ENCODE results near the gene PLXDC2.

Gene PLXDC2

GRCh38 chr10:19930936-19931893 lies 115.0 kb downstream of the PLXDC2 start:
- peak; percentile 93 for ATAC-seq (ENCODE audit: low read depth)
- no peaks in the 10 kb centered on the region for H3K9me3 ChIP-seq (ENCODE audit: severe bottlenecking)
- H3K27ac ChIP-seq (ENCODE audit: poor library complexity, severe bottlenecking) = peak overlapping the region; percentile 36
- H3K36me3 ChIP-seq (ENCODE audit: low read depth) = no peaks in the 10 kb centered on the region
- no peak for DNase-seq (ENCODE audit: low spot score)
- no peak overlapping the region for H3K4me3 ChIP-seq (ENCODE audit: severe bottlenecking)
- H3K27me3 ChIP-seq (ENCODE audit: insufficient read depth, poor library complexity, severe bottlenecking) = no peaks in the 10 kb centered on the region
- no peak for TF ChIP-seq CTCF (IDR thresholded peaks at IDR 0.05; ENCODE audit: poor library complexity, severe bottlenecking)
- H3K4me1 ChIP-seq (ENCODE audit: insufficient read depth, poor library complexity, severe bottlenecking) = peaks cover 28% of the 10 kb centered on the region

GRCh38 chr10:19931894-19932590 lies 115.8 kb downstream of the PLXDC2 start:
- DNase-seq (ENCODE audit: low spot score) (no peak), ATAC-seq (ENCODE audit: low read depth) (peak; percentile 47; the same call in 2 of the 3 replicates)
- no peak overlapping the region for H3K4me3 ChIP-seq (ENCODE audit: severe bottlenecking)
- TF ChIP-seq CTCF (IDR thresholded peaks at IDR 0.05; ENCODE audit: poor library complexity, severe bottlenecking) = no peak
- H3K36me3 ChIP-seq (ENCODE audit: low read depth) = no peaks in the 10 kb centered on the region
- H3K27me3 ChIP-seq (ENCODE audit: insufficient read depth, poor library complexity, severe bottlenecking) = no peaks in the 10 kb centered on the region
- peak overlapping the region; percentile 36 for H3K27ac ChIP-seq (ENCODE audit: poor library complexity, severe bottlenecking)
- no peaks in the 10 kb centered on the region for H3K9me3 ChIP-seq (ENCODE audit: severe bottlenecking)
- peaks cover 28% of the 10 kb centered on the region for H3K4me1 ChIP-seq (ENCODE audit: insufficient read depth, poor library complexity, severe bottlenecking)

- Histone ChIP-seq H3K4me1 (ENCODE audit: insufficient read depth, poor library complexity, severe bottlenecking) (peaks cover 28% of the 10 kb centered on the region), H3K36me3 (ENCODE audit: low read depth) (no peaks in the 10 kb centered on the region), H3K4me3 (ENCODE audit: severe bottlenecking) (no peak overlapping the region), H3K9me3 (ENCODE audit: severe bottlenecking) (no peaks in the 10 kb centered on the region), H3K27ac (ENCODE audit: poor library complexity, severe bottlenecking) (no peak overlapping the region), H3K27me3 (ENCODE audit: insufficient read depth, poor library complexity, severe bottlenecking) (no peaks in the 10 kb centered on the region)
- TF ChIP-seq CTCF (IDR thresholded peaks at IDR 0.05; ENCODE audit: poor library complexity, severe bottlenecking) = no peak
- no peak for DNase-seq (ENCODE audit: low spot score)
- no peak for ATAC-seq (ENCODE audit: low read depth)
Observed at GRCh38 chr10:19932806-19933371, 116.7 kb downstream of the PLXDC2 start.

- ATAC-seq (ENCODE audit: low read depth) = no peak
- no peak for TF ChIP-seq CTCF (IDR thresholded peaks at IDR 0.05; ENCODE audit: poor library complexity, severe bottlenecking)
- H3K4me3 ChIP-seq (ENCODE audit: severe bottlenecking) = no peak overlapping the region
- no peaks in the 10 kb centered on the region for H3K27me3 ChIP-seq (ENCODE audit: insufficient read depth, poor library complexity, severe bottlenecking)
- H3K4me1 ChIP-seq (ENCODE audit: insufficient read depth, poor library complexity, severe bottlenecking) = peaks cover 28% of the 10 kb centered on the region
- DNase-seq (ENCODE audit: low spot score) = no peak
- no peak overlapping the region for H3K27ac ChIP-seq (ENCODE audit: poor library complexity, severe bottlenecking)
- no peaks in the 10 kb centered on the region for H3K36me3 ChIP-seq (ENCODE audit: low read depth)
- no peaks in the 10 kb centered on the region for H3K9me3 ChIP-seq (ENCODE audit: severe bottlenecking)
Observed at GRCh38 chr10:19933772-19934171, 117.5 kb downstream of the PLXDC2 start.

All from RWPE2 (cell line).